ENCODE data around the gene PMVK. TPM values are rescaled to one million over a fixed set of nuclear protein-coding genes. Genes with fewer than 3 reads are reported as not detected.

The PMVK gene
- total and polyA plus RNA-seq, 4 donors, result 9.7 to 37.3 (median 18.6) TPM

DNA sequence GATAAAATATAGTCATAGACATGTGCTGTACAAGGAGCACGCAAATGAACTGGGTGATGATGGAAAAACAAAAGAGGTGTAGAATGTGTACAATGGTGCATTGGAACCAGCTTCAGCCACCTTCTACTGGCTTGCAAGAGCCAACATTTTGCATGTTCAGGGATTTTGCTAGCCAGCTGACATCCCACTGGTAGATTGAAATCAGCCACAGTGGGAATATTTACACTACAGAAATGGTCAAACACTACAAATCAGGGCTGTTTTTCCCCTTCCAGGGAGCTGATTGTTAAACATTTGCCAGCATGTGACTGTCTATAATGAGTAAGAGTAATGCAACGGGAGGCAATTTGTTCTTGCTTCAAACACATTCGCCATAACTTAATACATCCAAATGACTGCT is 23.2 kb downstream of the PMVK start:
- DNase-seq (ENCODE audit: low spot score), result no peak
- H3K27me3 ChIP-seq (ENCODE audit: control insufficient read depth in 4 of 4, insufficient read depth in 4 of 4, low read length in 3 of 4), result no peaks in the 10 kb centered on the region
- no peak overlapping the region for H3K4me3 ChIP-seq (ENCODE audit: low read depth in 1 of 3, low read length in 3 of 3)
- H3K9ac ChIP-seq (ENCODE audit: low read depth in 1 of 2, low read length in 2 of 2), result no peak overlapping the region
- no peaks in the 10 kb centered on the region for H3K4me1 ChIP-seq (ENCODE audit: control insufficient read depth in 4 of 4, insufficient read depth in 4 of 4, low read length in 3 of 4)
- H3K9me3 ChIP-seq (ENCODE audit: control insufficient read depth in 4 of 4, low read length in 3 of 4), result no peaks in the 10 kb centered on the region
- no peaks in the 10 kb centered on the region for H3K36me3 ChIP-seq (ENCODE audit: control insufficient read depth in 4 of 4, insufficient read depth in 3 of 4, low read depth in 1 of 4, low read length in 3 of 4)
- no peak overlapping the region for H3K27ac ChIP-seq (ENCODE audit: low read depth in 1 of 2, low read length in 2 of 2)
- TF ChIP-seq HNF4G (IDR thresholded peaks at IDR 0.05), result no peak
- TF ChIP-seq TAF1 (conservative IDR thresholded peaks at IDR 0.05), result no peak
- no peak for TF ChIP-seq HNF4A (conservative IDR thresholded peaks at IDR 0.05)
- no peak for TF ChIP-seq RAD21 (IDR thresholded peaks at IDR 0.05)
- TF ChIP-seq, protein P1, sequence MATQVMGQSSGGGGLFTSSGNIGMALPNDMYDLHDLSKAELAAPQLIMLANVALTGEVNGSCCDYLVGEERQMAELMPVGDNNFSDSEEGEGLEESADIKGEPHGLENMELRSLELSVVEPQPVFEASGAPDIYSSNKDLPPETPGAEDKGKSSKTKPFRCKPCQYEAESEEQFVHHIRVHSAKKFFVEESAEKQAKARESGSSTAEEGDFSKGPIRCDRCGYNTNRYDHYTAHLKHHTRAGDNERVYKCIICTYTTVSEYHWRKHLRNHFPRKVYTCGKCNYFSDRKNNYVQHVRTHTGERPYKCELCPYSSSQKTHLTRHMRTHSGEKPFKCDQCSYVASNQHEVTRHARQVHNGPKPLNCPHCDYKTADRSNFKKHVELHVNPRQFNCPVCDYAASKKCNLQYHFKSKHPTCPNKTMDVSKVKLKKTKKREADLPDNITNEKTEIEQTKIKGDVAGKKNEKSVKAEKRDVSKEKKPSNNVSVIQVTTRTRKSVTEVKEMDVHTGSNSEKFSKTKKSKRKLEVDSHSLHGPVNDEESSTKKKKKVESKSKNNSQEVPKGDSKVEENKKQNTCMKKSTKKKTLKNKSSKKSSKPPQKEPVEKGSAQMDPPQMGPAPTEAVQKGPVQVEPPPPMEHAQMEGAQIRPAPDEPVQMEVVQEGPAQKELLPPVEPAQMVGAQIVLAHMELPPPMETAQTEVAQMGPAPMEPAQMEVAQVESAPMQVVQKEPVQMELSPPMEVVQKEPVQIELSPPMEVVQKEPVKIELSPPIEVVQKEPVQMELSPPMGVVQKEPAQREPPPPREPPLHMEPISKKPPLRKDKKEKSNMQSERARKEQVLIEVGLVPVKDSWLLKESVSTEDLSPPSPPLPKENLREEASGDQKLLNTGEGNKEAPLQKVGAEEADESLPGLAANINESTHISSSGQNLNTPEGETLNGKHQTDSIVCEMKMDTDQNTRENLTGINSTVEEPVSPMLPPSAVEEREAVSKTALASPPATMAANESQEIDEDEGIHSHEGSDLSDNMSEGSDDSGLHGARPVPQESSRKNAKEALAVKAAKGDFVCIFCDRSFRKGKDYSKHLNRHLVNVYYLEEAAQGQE (IDR thresholded peaks at IDR 0.05), result no peak
- TF ChIP-seq, protein P2, sequence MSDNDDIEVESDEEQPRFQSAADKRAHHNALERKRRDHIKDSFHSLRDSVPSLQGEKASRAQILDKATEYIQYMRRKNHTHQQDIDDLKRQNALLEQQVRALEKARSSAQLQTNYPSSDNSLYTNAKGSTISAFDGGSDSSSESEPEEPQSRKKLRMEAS (IDR thresholded peaks at IDR 0.05), result no peak
- WGBS, result 96% methylated on average over 3 of the region's 3 CpGs

DNA sequence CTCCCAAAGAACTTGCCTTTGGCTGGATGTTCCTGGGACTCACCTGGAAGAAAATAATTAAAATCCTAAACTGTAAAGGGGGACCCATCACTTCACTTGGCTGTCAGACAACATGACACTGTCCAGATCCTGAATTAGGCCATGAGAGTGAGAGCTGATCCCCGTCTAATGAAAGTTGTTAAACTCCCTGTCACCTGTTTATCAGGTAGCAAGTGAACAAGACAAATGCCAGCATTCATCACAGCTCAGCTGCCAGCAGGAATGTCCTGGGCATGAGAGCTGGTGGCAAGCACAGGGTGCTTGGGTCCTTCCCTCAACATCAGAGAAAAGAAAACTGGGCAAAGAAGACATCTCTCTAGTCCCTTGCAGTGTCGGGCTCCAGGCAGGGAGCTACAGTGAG is 23.8 kb downstream of the PMVK start:
- H3K27ac ChIP-seq (ENCODE audit: low read depth in 1 of 2, low read length in 2 of 2), result no peak overlapping the region
- H3K4me1 ChIP-seq (ENCODE audit: control insufficient read depth in 4 of 4, insufficient read depth in 4 of 4, low read length in 3 of 4), result no peaks in the 10 kb centered on the region
- H3K27me3 ChIP-seq (ENCODE audit: control insufficient read depth in 4 of 4, insufficient read depth in 4 of 4, low read length in 3 of 4), result no peaks in the 10 kb centered on the region
- TF ChIP-seq EGR1 (IDR thresholded peaks at IDR 0.05; ENCODE audit: low read depth in 2 of 2), result no peak
- TF ChIP-seq SP1 (IDR thresholded peaks at IDR 0.05), result no peak
- TF ChIP-seq HNF4A (conservative IDR thresholded peaks at IDR 0.05), result no peak
- no peak for TF ChIP-seq JUND (IDR thresholded peaks at IDR 0.05)
- TF ChIP-seq, protein P3, sequence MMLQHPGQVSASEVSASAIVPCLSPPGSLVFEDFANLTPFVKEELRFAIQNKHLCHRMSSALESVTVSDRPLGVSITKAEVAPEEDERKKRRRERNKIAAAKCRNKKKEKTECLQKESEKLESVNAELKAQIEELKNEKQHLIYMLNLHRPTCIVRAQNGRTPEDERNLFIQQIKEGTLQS (IDR thresholded peaks at IDR 0.05), result no peak
- TF ChIP-seq, protein P4, sequence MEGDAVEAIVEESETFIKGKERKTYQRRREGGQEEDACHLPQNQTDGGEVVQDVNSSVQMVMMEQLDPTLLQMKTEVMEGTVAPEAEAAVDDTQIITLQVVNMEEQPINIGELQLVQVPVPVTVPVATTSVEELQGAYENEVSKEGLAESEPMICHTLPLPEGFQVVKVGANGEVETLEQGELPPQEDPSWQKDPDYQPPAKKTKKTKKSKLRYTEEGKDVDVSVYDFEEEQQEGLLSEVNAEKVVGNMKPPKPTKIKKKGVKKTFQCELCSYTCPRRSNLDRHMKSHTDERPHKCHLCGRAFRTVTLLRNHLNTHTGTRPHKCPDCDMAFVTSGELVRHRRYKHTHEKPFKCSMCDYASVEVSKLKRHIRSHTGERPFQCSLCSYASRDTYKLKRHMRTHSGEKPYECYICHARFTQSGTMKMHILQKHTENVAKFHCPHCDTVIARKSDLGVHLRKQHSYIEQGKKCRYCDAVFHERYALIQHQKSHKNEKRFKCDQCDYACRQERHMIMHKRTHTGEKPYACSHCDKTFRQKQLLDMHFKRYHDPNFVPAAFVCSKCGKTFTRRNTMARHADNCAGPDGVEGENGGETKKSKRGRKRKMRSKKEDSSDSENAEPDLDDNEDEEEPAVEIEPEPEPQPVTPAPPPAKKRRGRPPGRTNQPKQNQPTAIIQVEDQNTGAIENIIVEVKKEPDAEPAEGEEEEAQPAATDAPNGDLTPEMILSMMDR (IDR thresholded peaks at IDR 0.05; ENCODE audit: low read depth, low read length, missing input control), result no peak
- TF ChIP-seq FOXA1 (IDR thresholded peaks at IDR 0.05), result no peak
- no peak for TF ChIP-seq RAD21 (IDR thresholded peaks at IDR 0.05)
- TF ChIP-seq, protein P1 (IDR thresholded peaks at IDR 0.05), result no peak
- no peak for TF ChIP-seq GABPA (IDR thresholded peaks at IDR 0.05 in 1 of 2, conservative IDR thresholded peaks at IDR 0.05 in 1 of 2)
- no peak for TF ChIP-seq YY1 (IDR thresholded peaks at IDR 0.05)
- TF ChIP-seq TAF1 (conservative IDR thresholded peaks at IDR 0.05), result no peak
- TF ChIP-seq, protein P5, sequence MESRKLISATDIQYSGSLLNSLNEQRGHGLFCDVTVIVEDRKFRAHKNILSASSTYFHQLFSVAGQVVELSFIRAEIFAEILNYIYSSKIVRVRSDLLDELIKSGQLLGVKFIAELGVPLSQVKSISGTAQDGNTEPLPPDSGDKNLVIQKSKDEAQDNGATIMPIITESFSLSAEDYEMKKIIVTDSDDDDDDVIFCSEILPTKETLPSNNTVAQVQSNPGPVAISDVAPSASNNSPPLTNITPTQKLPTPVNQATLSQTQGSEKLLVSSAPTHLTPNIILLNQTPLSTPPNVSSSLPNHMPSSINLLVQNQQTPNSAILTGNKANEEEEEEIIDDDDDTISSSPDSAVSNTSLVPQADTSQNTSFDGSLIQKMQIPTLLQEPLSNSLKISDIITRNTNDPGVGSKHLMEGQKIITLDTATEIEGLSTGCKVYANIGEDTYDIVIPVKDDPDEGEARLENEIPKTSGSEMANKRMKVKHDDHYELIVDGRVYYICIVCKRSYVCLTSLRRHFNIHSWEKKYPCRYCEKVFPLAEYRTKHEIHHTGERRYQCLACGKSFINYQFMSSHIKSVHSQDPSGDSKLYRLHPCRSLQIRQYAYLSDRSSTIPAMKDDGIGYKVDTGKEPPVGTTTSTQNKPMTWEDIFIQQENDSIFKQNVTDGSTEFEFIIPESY (IDR thresholded peaks at IDR 0.05), result no peak
- H3K36me3 ChIP-seq (ENCODE audit: control insufficient read depth in 4 of 4, insufficient read depth in 3 of 4, low read depth in 1 of 4, low read length in 3 of 4), result no peaks in the 10 kb centered on the region
- H3K9ac ChIP-seq (ENCODE audit: low read depth in 1 of 2, low read length in 2 of 2), result no peak overlapping the region
- 95% methylated on average over 2 of the region's 2 CpGs for WGBS
- H3K4me3 ChIP-seq (ENCODE audit: low read depth in 1 of 3, low read length in 3 of 3), result no peak overlapping the region
- no peak for DNase-seq (ENCODE audit: low spot score)
- H3K9me3 ChIP-seq (ENCODE audit: control insufficient read depth in 4 of 4, low read length in 3 of 4), result no peaks in the 10 kb centered on the region

Data from liver (tissue), 9 donors.